GM19238 (cell line): Measurements from ENCODE around the gene GALNT18.
A peak's percentile ranks its signal among the peaks of the same experiment; 100 is the strongest.

Experiments used
- DNase-seq: peaks from one replicate; pipeline ENCODE4 v3.0.0; 2011; ENCODE audit warnings: low spot score; ENCODE audit not compliant: insufficient read length

The GALNT18 gene

DNA sequence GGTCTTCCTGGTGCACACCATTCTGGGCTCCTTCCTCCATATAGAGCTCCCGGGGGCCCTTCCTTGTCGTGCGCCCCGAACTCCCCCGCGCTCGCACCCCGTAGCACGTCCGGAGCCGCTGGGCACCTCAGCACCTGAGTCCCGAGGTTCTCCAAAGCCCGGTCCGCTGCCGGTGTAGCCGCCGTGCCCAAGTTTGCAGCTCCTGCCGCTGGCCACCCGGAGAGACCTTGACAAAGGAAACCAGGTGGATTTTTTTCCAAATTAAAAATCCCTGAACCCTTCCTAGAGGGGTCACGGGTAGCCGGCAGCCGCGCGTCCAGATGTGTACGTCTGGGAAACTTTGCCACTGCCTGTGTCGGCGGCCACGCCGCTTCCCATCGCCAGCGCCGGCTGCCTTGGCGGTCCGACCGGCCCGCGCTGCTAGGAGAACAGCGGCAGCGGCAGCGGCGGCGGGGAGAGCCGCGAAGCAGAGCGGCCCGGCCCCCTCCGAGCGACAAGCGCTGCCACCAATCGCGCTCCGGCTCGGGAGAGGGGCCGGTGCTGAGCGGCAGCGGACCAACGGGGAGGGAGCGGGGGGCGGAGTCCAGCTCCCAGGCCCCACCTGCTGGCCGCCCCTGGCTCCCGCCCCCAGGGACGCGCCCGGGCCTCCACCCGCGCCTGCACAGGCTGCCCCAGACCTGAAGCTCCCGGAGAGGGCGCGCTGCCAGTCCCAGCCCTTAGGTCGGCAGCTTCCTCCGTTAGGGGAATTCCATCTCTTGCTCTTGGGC is at the start of gene GALNT18:
GALNT18 (minus strand) TSS at position 433 of the 767 bp plus-strand sequence.
- peak; percentile 94 for DNase-seq

DNA sequence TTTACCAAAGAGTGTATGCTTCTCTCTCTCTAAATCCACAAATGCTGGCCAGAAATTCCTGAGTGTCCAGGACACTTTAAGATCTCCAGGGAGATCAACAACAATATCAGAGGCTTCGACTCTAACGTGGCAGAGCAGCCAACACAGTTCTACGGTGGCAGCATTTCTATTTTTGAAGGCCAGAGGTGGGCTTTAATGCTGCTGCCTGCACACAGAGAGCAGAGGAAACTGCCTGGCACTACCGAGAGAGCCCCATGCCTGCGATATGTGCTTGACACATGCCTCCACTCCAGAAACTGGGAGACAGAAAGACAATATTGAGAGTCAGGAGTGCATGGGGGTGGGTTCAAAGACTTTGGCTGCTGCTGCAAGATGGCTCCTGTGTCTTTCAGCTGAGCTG is 48.8 kb upstream of the GALNT18 start:
- DNase-seq, result no peak

DNA sequence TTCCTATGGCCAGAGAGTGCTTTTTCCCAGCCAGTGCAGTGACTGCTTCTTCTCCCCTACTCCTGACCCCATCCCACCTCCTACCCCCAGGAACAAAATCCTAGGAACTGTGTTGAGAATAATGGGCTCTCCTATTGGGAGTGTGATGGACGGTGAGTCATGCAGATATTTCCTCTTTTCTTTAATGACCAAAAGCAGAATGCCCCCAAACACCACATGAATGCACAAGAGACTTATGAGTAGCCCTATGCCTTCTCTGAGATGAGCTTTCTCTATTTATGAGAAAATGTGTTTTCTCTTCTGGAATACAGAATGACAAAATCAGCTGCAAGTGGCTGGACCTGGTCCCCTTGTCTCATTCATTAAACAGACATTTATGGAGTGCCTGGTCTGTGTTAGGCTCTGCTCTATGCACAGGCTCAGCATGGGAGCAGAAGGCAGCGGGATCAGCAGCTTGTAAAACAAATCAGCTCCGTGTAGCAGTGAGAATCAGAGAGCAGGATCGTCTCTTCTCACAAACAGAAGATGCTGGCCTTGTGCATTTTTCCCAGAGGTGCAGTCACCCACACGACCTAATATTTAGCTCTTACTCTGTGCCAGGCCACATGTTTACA is 47.5 kb upstream of the GALNT18 start:
- no peak for DNase-seq

- no peak for DNase-seq
Measured at GRCh38 chr11:11668781-11669180, 47.0 kb upstream of the GALNT18 start.

DNA sequence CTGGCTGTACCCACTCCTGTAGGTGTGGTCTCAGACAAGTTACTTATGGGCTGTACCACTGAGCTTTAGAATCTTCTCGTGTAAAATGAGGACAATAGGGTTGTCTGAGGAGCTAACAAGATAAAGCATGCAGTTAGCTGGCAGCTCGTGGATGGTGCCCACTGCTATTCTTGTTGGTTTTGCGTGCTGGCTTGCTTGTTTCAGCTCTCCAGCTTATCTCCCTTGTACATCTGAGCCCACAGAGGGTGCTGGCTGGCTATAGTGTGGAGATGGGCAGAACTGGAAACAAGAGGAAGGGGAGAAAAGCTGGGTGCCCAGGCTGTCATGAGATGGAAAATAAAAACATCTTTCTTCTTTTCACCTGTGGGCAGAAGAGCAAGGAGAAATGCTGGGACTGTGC is 46.5 kb upstream of the GALNT18 start:
- no peak for DNase-seq

- no peak for DNase-seq
Measured at GRCh38 chr11:11667056-11667455, 45.3 kb upstream of the GALNT18 start.

- no peak for DNase-seq
Measured at GRCh38 chr11:11665407-11665806, 43.6 kb upstream of the GALNT18 start.

GRCh38 chr11:11663907-11664306 is 42.1 kb upstream of the GALNT18 start:
- DNase-seq, result no peak

GRCh38 chr11:11662578-11662977 is 40.8 kb upstream of the GALNT18 start:
- DNase-seq, result no peak

GRCh38 chr11:11661326-11662040 is 39.7 kb upstream of the GALNT18 start:
- no peak for DNase-seq

- no peak for DNase-seq
Measured at GRCh38 chr11:11660363-11660740, 38.5 kb upstream of the GALNT18 start.

GRCh38 chr11:11659567-11660362 is 38.0 kb upstream of the GALNT18 start:
- no peak for DNase-seq

- DNase-seq, result no peak
Measured at GRCh38 chr11:11657218-11657955, 35.6 kb upstream of the GALNT18 start.

GRCh38 chr11:11641581-11641980 is 19.8 kb upstream of the GALNT18 start:
- DNase-seq, result no peak

DNA sequence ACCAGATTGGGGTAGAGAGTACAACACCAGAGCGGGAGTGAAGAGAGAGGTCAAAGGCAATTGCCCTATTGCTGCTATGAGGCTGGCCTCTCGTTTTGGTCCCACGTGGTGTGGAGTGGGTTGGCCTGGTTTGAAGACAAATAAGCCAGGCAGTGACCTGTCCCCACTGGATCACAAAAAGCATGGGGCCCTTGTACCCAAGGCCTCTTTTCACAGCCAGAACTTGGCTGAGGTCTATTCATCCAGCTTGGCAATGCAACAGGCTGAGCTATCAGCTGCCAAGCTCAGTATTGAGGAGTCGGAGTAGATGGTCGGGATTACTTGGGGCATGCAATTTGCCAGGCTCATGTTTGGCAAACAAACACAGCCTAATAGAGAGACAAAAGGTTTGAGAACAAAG is 19.2 kb upstream of the GALNT18 start:
- no peak for DNase-seq

GRCh38 chr11:11640152-11640551 is 18.3 kb upstream of the GALNT18 start:
- DNase-seq, result no peak

DNA sequence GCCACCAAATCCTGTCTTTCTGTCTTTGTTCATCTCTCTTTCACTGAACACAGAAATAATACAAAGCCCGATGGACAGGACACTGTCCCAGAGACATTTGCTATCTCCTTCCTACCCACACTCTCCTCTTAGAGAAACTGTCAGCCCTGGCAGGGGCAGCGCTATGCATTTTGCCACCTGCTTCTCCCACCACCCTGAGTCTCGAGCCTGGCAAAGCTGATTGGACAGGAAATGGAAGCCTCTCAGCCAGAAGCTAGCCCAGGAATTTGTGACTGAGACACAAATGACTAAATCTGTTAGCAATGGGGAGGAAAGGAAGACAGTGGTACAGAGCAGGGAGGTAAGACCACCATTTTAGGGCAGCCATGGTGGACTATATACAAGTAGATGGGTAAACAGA is 14.9 kb upstream of the GALNT18 start:
- no peak for DNase-seq

- no peak for DNase-seq
Measured at GRCh38 chr11:11635443-11635842, 13.6 kb upstream of the GALNT18 start.

- no peak for DNase-seq
Measured at GRCh38 chr11:11629368-11629767, 7.6 kb upstream of the GALNT18 start.

DNA sequence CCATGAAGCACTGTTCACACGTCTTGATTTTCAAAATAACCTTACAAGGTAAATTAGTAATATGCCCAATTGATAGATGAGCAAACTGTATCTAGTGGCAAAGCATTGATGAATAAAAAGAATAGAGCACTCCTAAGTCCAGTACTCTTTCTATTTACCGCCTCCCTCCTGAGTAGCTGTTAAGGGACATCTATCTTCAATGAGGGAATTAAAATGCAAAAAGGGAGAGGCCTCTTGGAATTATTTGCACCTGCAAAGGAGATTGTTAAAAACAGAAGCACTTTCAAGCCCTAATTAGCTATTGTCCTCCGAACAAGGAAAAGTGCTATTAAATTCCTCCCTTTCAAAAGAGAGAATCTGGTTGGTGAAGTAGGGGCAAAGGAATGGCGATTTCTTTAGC is 6.8 kb upstream of the GALNT18 start:
- DNase-seq, result no peak

GRCh38 chr11:11626128-11626527 is 4.3 kb upstream of the GALNT18 start:
- no peak for DNase-seq
